DOHH2 (cell line): ENCODE measurements around the gene SGO2.

Source experiments
- H3F3A ChIP-seq: fragments of 200-600 bp; sonication (generic), shearing (Covaris generic); 2 replicates; pipeline ENCODE4 v1.6.0; 2016; ENCODE audit warnings: antibody characterized with exemption, mild to moderate bottlenecking; ENCODE audit not compliant: control insufficient read depth, insufficient read depth
- H3K27ac ChIP-seq: fragments of 200-600 bp; sonication (generic); 2 replicates; pipeline ENCODE4 v1.5.1; 2014; ENCODE audit warnings: low read depth, mild to moderate bottlenecking, low read length, moderate library complexity
- H3K27me3 ChIP-seq: fragments of 200-600 bp; sonication (generic); 2 replicates; pipeline ENCODE4 v1.6.1; 2014; ENCODE audit warnings: mild to moderate bottlenecking, low read length, mixed read lengths; ENCODE audit not compliant: control insufficient read depth
- H3K36me3 ChIP-seq: fragments of 200-600 bp; sonication (generic); 2 replicates; pipeline ENCODE4 v1.6.1; 2014; ENCODE audit warnings: mild to moderate bottlenecking, low read length, moderate library complexity, mixed read lengths; ENCODE audit not compliant: control insufficient read depth
- H3K4me1 ChIP-seq: fragments of 200-600 bp; sonication (generic); 2 replicates; pipeline ENCODE4 v1.6.1; 2014; ENCODE audit warnings: mild to moderate bottlenecking, low read length, mixed read lengths; ENCODE audit not compliant: control insufficient read depth
- H3K4me2 ChIP-seq: fragments of 200-600 bp; sonication (generic); 2 replicates; pipeline ENCODE4 v1.6.0; 2014; ENCODE audit warnings: mild to moderate bottlenecking, low read length, moderate library complexity
- H3K4me3 ChIP-seq: fragments of 200-600 bp; sonication (generic); 2 replicates; pipeline ENCODE4 v1.5.1; 2014; ENCODE audit warnings: mild to moderate bottlenecking, low read length, mixed read lengths
- H3K79me2 ChIP-seq: fragments of 200-600 bp; sonication (generic); 2 replicates; pipeline ENCODE4 v1.6.1; 2014; ENCODE audit warnings: mild to moderate bottlenecking, low read length, mixed read lengths; ENCODE audit not compliant: control insufficient read depth
- H3K9me2 ChIP-seq: fragments of 200-600 bp; sonication (generic); replicated peaks from 2 replicates; pipeline ENCODE4 v1.6.1; 2014; ENCODE audit warnings: mild to moderate bottlenecking, low read length, mixed read lengths; ENCODE audit not compliant: control insufficient read depth
- H3K9me3 ChIP-seq: fragments of 200-600 bp; sonication (generic); 2 replicates; pipeline ENCODE4 v1.6.1; 2014; ENCODE audit warnings: antibody characterized with exemption, low read length, mixed read lengths; ENCODE audit not compliant: control insufficient read depth, insufficient read depth
- H4K20me1 ChIP-seq: fragments of 200-600 bp; sonication (generic); 2 replicates; pipeline ENCODE4 v1.6.0; 2014; ENCODE audit warnings: low read depth, mild to moderate bottlenecking, antibody characterized with exemption, low read length, moderate library complexity; ENCODE audit not compliant: control insufficient read depth, insufficient read depth
- EZH2phosphoT487 ChIP-seq: fragments of 200-600 bp; sonication (generic); IDR thresholded peaks from 2 replicates; pipeline ENCODE4 v1.6.1; 2017; ENCODE audit warnings: borderline replicate concordance, mild to moderate bottlenecking, antibody characterized with exemption, low read length, moderate library complexity, mixed read lengths
- TF ChIP-seq, protein P1 (sequence below): fragments of 200-600 bp; sonication (generic); IDR thresholded peaks from one replicate; pipeline ENCODE4 v1.5.1; 2014; ENCODE audit warnings: antibody characterized with exemption, mild to moderate bottlenecking, low read depth, low read length; ENCODE audit not compliant: poor library complexity, severe bottlenecking

The SGO2 gene

DNA sequence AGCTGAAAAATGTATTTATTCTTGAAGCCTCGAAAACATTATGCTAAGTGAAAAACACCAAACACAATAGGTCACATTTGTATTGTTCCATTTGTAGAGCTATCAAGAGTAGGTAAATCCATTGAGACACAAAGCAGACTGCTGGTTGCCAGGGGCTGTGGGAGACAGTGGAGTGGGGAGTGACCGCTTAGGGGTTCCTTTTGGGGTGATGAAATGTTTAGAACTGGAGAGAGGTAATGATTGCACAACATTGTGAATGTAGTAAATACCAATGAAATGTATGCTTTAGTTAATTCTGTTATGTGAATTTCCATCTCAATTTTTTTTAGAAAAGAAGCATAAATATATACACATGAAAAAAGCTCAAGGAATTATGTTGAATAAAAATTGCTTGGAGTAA is 32.0 kb upstream of the SGO2 start:
- H3K4me1 ChIP-seq = no peaks in the 10 kb centered on the region
- TF ChIP-seq EZH2phosphoT487 = no peak
- no peaks in the 10 kb centered on the region for H3F3A ChIP-seq
- H3K9me3 ChIP-seq = no peaks in the 10 kb centered on the region
- no peak overlapping the region for H3K4me2 ChIP-seq
- no peaks in the 10 kb centered on the region for H4K20me1 ChIP-seq
- H3K27me3 ChIP-seq = no peaks in the 10 kb centered on the region
- no peak overlapping the region for H3K27ac ChIP-seq
- H3K9me2 ChIP-seq = no peaks in the 10 kb centered on the region
- H3K4me3 ChIP-seq = no peak overlapping the region
- H3K36me3 ChIP-seq = peaks cover 50% of the 10 kb centered on the region
- H3K79me2 ChIP-seq = no peaks in the 10 kb centered on the region

DNA sequence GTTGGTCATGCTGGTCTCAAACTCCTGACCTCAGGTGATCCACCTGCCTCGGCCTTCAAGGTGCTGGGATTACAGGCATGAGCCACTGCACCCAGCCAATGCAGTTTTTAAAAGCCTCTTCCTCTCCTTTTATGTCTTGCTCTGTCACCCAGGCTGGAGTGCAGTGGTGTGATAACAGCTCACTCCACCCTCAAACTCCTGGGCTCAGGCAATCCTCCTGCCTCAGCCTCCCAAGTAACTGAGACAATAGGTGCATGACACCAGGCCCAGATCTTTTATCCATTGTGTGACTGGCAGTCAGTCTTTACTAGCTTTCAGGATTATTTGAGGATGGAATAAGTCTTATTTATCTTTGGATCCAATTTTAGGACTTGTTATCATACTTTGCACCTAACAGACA is 29.3 kb upstream of the SGO2 start:
- no peaks in the 10 kb centered on the region for H3K27me3 ChIP-seq
- no peak overlapping the region for H3K27ac ChIP-seq
- no peaks in the 10 kb centered on the region for H3K9me2 ChIP-seq
- no peak overlapping the region for H3K4me2 ChIP-seq
- H3K9me3 ChIP-seq = no peaks in the 10 kb centered on the region
- H3F3A ChIP-seq = no peaks in the 10 kb centered on the region
- no peak overlapping the region for H3K4me3 ChIP-seq
- no peaks in the 10 kb centered on the region for H4K20me1 ChIP-seq
- H3K4me1 ChIP-seq = no peaks in the 10 kb centered on the region
- no peaks in the 10 kb centered on the region for H3K79me2 ChIP-seq
- H3K36me3 ChIP-seq = peaks cover 41% of the 10 kb centered on the region
- TF ChIP-seq, protein P1, sequence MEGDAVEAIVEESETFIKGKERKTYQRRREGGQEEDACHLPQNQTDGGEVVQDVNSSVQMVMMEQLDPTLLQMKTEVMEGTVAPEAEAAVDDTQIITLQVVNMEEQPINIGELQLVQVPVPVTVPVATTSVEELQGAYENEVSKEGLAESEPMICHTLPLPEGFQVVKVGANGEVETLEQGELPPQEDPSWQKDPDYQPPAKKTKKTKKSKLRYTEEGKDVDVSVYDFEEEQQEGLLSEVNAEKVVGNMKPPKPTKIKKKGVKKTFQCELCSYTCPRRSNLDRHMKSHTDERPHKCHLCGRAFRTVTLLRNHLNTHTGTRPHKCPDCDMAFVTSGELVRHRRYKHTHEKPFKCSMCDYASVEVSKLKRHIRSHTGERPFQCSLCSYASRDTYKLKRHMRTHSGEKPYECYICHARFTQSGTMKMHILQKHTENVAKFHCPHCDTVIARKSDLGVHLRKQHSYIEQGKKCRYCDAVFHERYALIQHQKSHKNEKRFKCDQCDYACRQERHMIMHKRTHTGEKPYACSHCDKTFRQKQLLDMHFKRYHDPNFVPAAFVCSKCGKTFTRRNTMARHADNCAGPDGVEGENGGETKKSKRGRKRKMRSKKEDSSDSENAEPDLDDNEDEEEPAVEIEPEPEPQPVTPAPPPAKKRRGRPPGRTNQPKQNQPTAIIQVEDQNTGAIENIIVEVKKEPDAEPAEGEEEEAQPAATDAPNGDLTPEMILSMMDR = no peak
- TF ChIP-seq EZH2phosphoT487 = no peak

DNA sequence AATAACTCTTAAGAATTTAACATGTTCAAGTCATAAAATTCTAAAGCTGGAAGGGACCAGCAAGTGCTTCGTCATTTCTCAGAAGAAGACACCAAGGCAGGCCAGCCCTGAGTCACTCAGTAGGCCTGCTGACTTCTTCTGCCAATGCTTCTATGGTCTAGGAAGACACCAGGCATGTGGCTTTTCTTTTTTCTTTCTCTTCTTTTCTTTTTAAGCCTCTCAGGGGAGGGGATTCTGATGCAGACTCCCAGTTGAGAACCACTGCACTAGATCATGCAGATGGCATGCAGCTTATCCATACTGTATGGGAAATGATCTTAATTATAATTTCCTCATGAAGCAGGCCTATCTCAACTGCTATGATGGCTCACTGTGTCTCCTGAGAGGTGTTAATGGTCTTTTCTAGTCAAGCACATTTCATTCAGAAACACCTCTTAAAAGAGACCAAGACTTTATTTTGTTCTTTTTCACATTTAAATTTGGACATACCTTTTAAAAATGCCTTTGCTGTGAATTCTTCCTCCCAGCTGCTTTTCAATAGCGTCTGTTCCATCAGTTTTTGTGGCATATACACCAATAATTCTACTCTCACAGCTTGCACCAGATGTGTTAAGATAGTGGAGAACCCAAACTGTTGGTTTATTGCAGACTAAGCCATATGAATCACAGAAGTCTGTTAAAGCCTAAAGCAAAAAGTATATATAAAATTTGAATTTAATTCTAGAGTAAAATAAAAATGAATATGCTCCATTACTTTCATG is 27.4 kb upstream of the SGO2 start:
- H3K27me3 ChIP-seq = no peaks in the 10 kb centered on the region

DNA sequence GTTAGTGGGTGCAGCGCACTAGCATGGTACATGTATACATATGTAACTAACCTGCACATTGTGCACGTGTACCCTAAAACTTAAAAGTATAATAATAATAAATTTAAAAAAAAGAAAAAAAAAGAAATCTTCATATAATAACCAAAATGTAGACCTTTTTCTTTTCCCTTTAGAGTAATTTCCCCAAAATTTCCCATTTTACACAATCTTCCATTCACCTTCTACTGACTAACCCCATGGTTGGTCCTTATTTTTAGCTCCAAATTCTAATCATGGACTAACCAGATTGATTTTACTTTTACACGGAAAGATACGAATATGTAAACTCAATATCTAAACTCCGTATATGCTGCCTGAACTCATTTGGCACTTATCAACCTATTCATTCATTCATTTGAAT is 23.8 kb upstream of the SGO2 start:
- Histone ChIP-seq H3K9me3 (no peaks in the 10 kb centered on the region), H3K4me2 (no peak overlapping the region), H3K79me2 (no peaks in the 10 kb centered on the region), H3K36me3 (peaks cover 43% of the 10 kb centered on the region), H4K20me1 (no peaks in the 10 kb centered on the region), H3K27ac (no peak overlapping the region), H3K9me2 (no peaks in the 10 kb centered on the region), H3K27me3 (no peaks in the 10 kb centered on the region), H3K4me1 (no peaks in the 10 kb centered on the region), H3F3A (no peaks in the 10 kb centered on the region), H3K4me3 (no peak overlapping the region)
- TF ChIP-seq, protein P1 = no peak
- TF ChIP-seq EZH2phosphoT487 = no peak

More for the DNA sequence above, 27.4 kb upstream of the SGO2 start:
- Histone ChIP-seq H3K9me2 (no peaks in the 10 kb centered on the region), H3K79me2 (no peaks in the 10 kb centered on the region), H3K9me3 (no peaks in the 10 kb centered on the region), H4K20me1 (no peaks in the 10 kb centered on the region), H3K4me3 (no peak overlapping the region), H3K27ac (no peak overlapping the region), H3K4me2 (no peak overlapping the region), H3F3A (no peaks in the 10 kb centered on the region), H3K36me3 (peaks cover 34% of the 10 kb centered on the region), H3K4me1 (no peaks in the 10 kb centered on the region)
- TF ChIP-seq, protein P1 = no peak
- TF ChIP-seq EZH2phosphoT487 = no peak
